Cortex of kidney (tissue), 1 donor: ENCODE results near the gene TAC3.
"Not testable (repeated sequence)": the region's sequence is repeated elsewhere in the genome, so short reads cannot be mapped to it uniquely, and the experiment has no call there.

Source experiments
- DNase-seq: peaks from one replicate; lab custom pipeline; 2025; lab: John Stamatoyannopoulos, UW

TAC3 gene

GRCh38 chr12:57016348-57016747 is at the start of gene TAC3:
TSS of gene TAC3 (minus strand) at chr12:57016529. CDS start at chr12:57015797, 732 bp downstream.
- DNase-seq: no peak

GRCh38 chr12:57063991-57064685 is 47.8 kb upstream of the TAC3 start:
- no peak for DNase-seq

- no peak for DNase-seq
Observed at GRCh38 chr12:57058454-57058853, 42.1 kb upstream of the TAC3 start.

- no peak for DNase-seq
Observed at GRCh38 chr12:57057067-57057751, 40.9 kb upstream of the TAC3 start.

- DNase-seq: no peak
Observed at GRCh38 chr12:57055824-57056223, 39.5 kb upstream of the TAC3 start.

- DNase-seq: not testable (repeated sequence)
Observed at GRCh38 chr12:57053901-57054300, 37.6 kb upstream of the TAC3 start.

- not testable (repeated sequence) for DNase-seq
Observed at GRCh38 chr12:57053146-57053545, 36.8 kb upstream of the TAC3 start.

- no peak for DNase-seq
Observed at GRCh38 chr12:57051011-57051410, 34.7 kb upstream of the TAC3 start.

- DNase-seq: no peak
Observed at GRCh38 chr12:57049890-57050289, 33.6 kb upstream of the TAC3 start, which contains the start of gene MYO1A. TSS of gene MYO1A (minus strand) at chr12:57050129. CDS start at chr12:57048323, 1,806 bp downstream.

- no peak for DNase-seq
Observed at GRCh38 chr12:57049119-57049446, 32.8 kb upstream of the TAC3 start.

- no peak for DNase-seq
Observed at GRCh38 chr12:57048423-57049118, 32.2 kb upstream of the TAC3 start.

GRCh38 chr12:57047981-57048380 is 31.7 kb upstream of the TAC3 start:
- DNase-seq: no peak

GRCh38 chr12:57046947-57047890 is 30.9 kb upstream of the TAC3 start:
- DNase-seq: no peak

- DNase-seq: no peak
Observed at GRCh38 chr12:57046086-57046791, 29.9 kb upstream of the TAC3 start.

- DNase-seq: no peak
Observed at GRCh38 chr12:57044889-57045288, 28.6 kb upstream of the TAC3 start.

GRCh38 chr12:57044468-57044867 is 28.1 kb upstream of the TAC3 start:
- DNase-seq: no peak

GRCh38 chr12:57042695-57043094 is 26.4 kb upstream of the TAC3 start:
- no peak for DNase-seq

- no peak for DNase-seq
Observed at GRCh38 chr12:57040750-57041149, 24.4 kb upstream of the TAC3 start.

GRCh38 chr12:57040211-57040610 is 23.9 kb upstream of the TAC3 start:
- DNase-seq: no peak

GRCh38 chr12:57039016-57039798 is 22.9 kb upstream of the TAC3 start:
- no peak for DNase-seq
